ENCODE measurements around the gene SLC5A6.

DNA sequence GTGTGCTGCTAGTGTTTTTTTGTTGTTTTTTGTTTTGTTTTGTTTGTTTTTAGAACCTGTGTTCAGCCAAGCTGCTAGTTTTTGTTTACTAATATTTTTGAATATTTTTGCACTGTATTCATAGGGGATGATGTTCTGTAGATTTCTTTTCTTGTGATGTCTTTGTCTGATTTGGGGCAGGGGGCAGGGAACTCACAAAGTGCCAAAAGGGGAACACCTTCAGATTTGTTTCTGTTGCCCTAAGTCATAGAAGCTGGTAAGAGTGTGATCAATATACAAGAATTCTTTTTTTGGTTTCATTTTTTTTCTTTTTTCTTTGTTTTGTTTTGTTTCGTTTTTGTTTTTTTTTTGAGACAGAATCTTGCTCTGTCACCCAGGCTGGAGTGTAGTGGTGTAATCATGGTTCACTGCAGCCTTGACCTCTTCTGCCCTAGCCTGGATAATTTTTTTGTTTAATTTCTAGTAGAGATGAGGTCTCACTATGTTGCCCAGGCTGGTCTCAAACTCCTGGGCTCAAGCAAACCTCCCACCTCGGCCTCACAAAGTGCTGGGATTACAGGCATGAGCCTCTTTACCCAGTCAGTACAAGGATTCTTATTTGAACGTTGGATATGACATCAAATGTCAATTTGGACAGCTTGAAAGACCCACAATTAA, 32.6 kb downstream of the SLC5A6 start:
- TF ChIP-seq, protein P1, sequence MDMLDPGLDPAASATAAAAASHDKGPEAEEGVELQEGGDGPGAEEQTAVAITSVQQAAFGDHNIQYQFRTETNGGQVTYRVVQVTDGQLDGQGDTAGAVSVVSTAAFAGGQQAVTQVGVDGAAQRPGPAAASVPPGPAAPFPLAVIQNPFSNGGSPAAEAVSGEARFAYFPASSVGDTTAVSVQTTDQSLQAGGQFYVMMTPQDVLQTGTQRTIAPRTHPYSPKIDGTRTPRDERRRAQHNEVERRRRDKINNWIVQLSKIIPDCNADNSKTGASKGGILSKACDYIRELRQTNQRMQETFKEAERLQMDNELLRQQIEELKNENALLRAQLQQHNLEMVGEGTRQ (IDR thresholded peaks at IDR 0.05) = no peak
- TF ChIP-seq GATA3 (IDR thresholded peaks at IDR 0.05; ENCODE audit: borderline replicate concordance) (no peak), ZSCAN20 (CRISPR knock-in tag; IDR thresholded peaks at IDR 0.05) (no peak), RAD21 (conservative IDR thresholded peaks at IDR 0.05 in 1 of 2, IDR thresholded peaks at IDR 0.05 in 1 of 2) (no peak), CEBPB (IDR thresholded peaks at IDR 0.05) (no peak), FOSL2 (IDR thresholded peaks at IDR 0.05) (no peak), FOSL2 (CRISPR knock-in tag; IDR thresholded peaks at IDR 0.05) (no peak), POLR2A (IDR thresholded peaks at IDR 0.05; ENCODE audit: low read length) (no peak)
- TF ChIP-seq, protein P2, sequence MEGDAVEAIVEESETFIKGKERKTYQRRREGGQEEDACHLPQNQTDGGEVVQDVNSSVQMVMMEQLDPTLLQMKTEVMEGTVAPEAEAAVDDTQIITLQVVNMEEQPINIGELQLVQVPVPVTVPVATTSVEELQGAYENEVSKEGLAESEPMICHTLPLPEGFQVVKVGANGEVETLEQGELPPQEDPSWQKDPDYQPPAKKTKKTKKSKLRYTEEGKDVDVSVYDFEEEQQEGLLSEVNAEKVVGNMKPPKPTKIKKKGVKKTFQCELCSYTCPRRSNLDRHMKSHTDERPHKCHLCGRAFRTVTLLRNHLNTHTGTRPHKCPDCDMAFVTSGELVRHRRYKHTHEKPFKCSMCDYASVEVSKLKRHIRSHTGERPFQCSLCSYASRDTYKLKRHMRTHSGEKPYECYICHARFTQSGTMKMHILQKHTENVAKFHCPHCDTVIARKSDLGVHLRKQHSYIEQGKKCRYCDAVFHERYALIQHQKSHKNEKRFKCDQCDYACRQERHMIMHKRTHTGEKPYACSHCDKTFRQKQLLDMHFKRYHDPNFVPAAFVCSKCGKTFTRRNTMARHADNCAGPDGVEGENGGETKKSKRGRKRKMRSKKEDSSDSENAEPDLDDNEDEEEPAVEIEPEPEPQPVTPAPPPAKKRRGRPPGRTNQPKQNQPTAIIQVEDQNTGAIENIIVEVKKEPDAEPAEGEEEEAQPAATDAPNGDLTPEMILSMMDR (IDR thresholded peaks at IDR 0.05) = no peak
- TF ChIP-seq, protein P3, sequence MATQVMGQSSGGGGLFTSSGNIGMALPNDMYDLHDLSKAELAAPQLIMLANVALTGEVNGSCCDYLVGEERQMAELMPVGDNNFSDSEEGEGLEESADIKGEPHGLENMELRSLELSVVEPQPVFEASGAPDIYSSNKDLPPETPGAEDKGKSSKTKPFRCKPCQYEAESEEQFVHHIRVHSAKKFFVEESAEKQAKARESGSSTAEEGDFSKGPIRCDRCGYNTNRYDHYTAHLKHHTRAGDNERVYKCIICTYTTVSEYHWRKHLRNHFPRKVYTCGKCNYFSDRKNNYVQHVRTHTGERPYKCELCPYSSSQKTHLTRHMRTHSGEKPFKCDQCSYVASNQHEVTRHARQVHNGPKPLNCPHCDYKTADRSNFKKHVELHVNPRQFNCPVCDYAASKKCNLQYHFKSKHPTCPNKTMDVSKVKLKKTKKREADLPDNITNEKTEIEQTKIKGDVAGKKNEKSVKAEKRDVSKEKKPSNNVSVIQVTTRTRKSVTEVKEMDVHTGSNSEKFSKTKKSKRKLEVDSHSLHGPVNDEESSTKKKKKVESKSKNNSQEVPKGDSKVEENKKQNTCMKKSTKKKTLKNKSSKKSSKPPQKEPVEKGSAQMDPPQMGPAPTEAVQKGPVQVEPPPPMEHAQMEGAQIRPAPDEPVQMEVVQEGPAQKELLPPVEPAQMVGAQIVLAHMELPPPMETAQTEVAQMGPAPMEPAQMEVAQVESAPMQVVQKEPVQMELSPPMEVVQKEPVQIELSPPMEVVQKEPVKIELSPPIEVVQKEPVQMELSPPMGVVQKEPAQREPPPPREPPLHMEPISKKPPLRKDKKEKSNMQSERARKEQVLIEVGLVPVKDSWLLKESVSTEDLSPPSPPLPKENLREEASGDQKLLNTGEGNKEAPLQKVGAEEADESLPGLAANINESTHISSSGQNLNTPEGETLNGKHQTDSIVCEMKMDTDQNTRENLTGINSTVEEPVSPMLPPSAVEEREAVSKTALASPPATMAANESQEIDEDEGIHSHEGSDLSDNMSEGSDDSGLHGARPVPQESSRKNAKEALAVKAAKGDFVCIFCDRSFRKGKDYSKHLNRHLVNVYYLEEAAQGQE (IDR thresholded peaks at IDR 0.05) = no peak
